Ishikawa (cell line): ENCODE measurements around the gene CWC15.

ENCODE experiments used
- CEBPB ChIP-seq: IDR thresholded peaks from 2 replicates; pipeline ENCODE4 v1.6.1; 2012
- CREB1 ChIP-seq: IDR thresholded peaks from 2 replicates; pipeline ENCODE4 v1.6.1; 2012; ENCODE audit warnings: low read depth
- FOXM1 ChIP-seq: IDR thresholded peaks from 2 replicates; pipeline ENCODE4 v1.6.1; 2012; ENCODE audit warnings: low read depth, borderline replicate concordance
- MAX ChIP-seq: IDR thresholded peaks from 2 replicates; pipeline ENCODE4 v1.6.1; 2012
- RAD21 ChIP-seq: IDR thresholded peaks from 2 replicates; pipeline ENCODE4 v1.6.1; 2012; ENCODE audit warnings: low read depth
- REST ChIP-seq: IDR thresholded peaks from 2 replicates; pipeline ENCODE4 v1.6.1; 2012; ENCODE audit warnings: low read depth, mild to moderate bottlenecking
- TAF1 ChIP-seq: IDR thresholded peaks from 2 replicates; pipeline ENCODE4 v1.6.1; 2012; ENCODE audit warnings: low read depth, mild to moderate bottlenecking
- USF1 ChIP-seq: IDR thresholded peaks from 2 replicates; pipeline ENCODE4 v1.6.1; 2012
- YY1 ChIP-seq: IDR thresholded peaks from 2 replicates; pipeline ENCODE4 v1.6.1; 2012; ENCODE audit warnings: low read depth
- ZBTB7A ChIP-seq: IDR thresholded peaks from 2 replicates; pipeline ENCODE4 v1.6.1; 2012; ENCODE audit warnings: low read depth

GRCh38 chr11:94988748-94989147 is 15.4 kb upstream of the CWC15 start:
- TF ChIP-seq CREB1 (no peak), USF1 (no peak), ZBTB7A (no peak), TAF1 (no peak), RAD21 (no peak), REST (no peak), CEBPB (no peak), FOXM1 (no peak), YY1 (no peak), MAX (no peak)
